B cell (primary cell): ENCODE measurements around the gene MTF1. TPM values are rescaled to one million over a fixed set of nuclear protein-coding genes. Genes with fewer than 3 reads are reported as not detected.

Source experiments
- ATAC-seq: fragments of 200-7000 bp; cut with Tn5 transposase; one replicate; pipeline ENCODE4 v1.10.0; 2021; ENCODE audit warnings: low read depth, mild to moderate bottlenecking, moderate number of reproducible peaks, moderate library complexity
- CTCF ChIA-PET: fragments of 350-600 bp; sonication (Branson Sonifier 250); formaldehyde crosslinking; loops from one replicate; lab custom pipeline; 2021; ENCODE audit warnings: antibody characterized with exemption, inconsistent platforms; lab: Charles Lee
- POLR2A ChIA-PET: fragments of 350-600 bp; sonication (Branson Sonifier 250); formaldehyde crosslinking; loops from one replicate; lab custom pipeline; 2021; ENCODE audit warnings: antibody characterized with exemption; lab: Charles Lee
- DNase-seq: peaks from one replicate; pipeline ENCODE4 v3.0.0; 2013
- H2AFZ ChIP-seq: 2 replicates; pipeline ENCODE4 v1.6.1; 2012; ENCODE audit warnings: mild to moderate bottlenecking, low read depth, low read length; ENCODE audit not compliant: insufficient read depth, poor library complexity, severe bottlenecking
- H3K27ac ChIP-seq, 2 donors: 1 replicate in 1 of 2; 2 replicates in 1 of 2; pipeline ENCODE4 v1.5.1; 2012 to 2013; ENCODE audit warnings: low read length in 2 of 2, mild to moderate bottlenecking in 2 of 2, moderate library complexity in 1 of 2
- H3K27me3 ChIP-seq, 4 experiments: fragments of 200-600 bp in 1 of 4; sonication (generic) in 1 of 4; replicated peaks in 1 of 4; 1 replicate in 2 of 4; 2 replicates in 2 of 4; pipeline versions ENCODE4 v1.6.1 to v1.7.0; 2013 to 2016; ENCODE audit warnings: low read length in 3 of 4, mild to moderate bottlenecking in 2 of 4, mixed read lengths in 1 of 4, moderate library complexity in 1 of 4; ENCODE audit not compliant: insufficient read depth in 4 of 4, control insufficient read depth in 3 of 4; ENCODE audit errors: control extremely low read depth in 1 of 4
- H3K36me3 ChIP-seq, 2 experiments: replicated peaks in 1 of 2; 1 replicate in 1 of 2; 2 replicates in 1 of 2; pipeline versions ENCODE4 v1.6.1 to v1.7.1; 2013; ENCODE audit warnings: low read length in 1 of 2; ENCODE audit not compliant: insufficient read depth in 2 of 2, control insufficient read depth in 1 of 2; ENCODE audit errors: control extremely low read depth in 1 of 2, extremely low read depth in 1 of 2
- H3K4me1 ChIP-seq, 2 donors: fragments of 200-600 bp in 1 of 2; sonication (generic) in 1 of 2; 1 replicate in 1 of 2; 2 replicates in 1 of 2; pipeline versions ENCODE4 v1.5.1 to v1.6.1; 2013 to 2017; ENCODE audit warnings: low read length in 2 of 2; ENCODE audit not compliant: control insufficient read depth in 2 of 2, insufficient read depth in 2 of 2
- H3K4me2 ChIP-seq: replicated peaks from 2 replicates; pipeline ENCODE3; 2012; ENCODE audit warnings: mild to moderate bottlenecking, low read depth, low read length; ENCODE audit not compliant: poor library complexity, severe bottlenecking
- H3K4me3 ChIP-seq, 5 experiments: fragments of 200-600 bp in 1 of 5; sonication (generic) in 1 of 5; 1 replicate in 3 of 5; 2 replicates in 2 of 5; pipeline versions ENCODE4 v1.5.1 to v1.7.0; 2011 to 2016; ENCODE audit warnings: low read length in 4 of 5, mild to moderate bottlenecking in 4 of 5, low read depth in 2 of 5, control low read depth in 1 of 5, moderate library complexity in 1 of 5; ENCODE audit not compliant: insufficient read depth in 1 of 5; ENCODE audit errors: control extremely low read depth in 1 of 5, extremely low read depth in 1 of 5
- H3K79me2 ChIP-seq: fragments of 200-600 bp; sonication (generic); one replicate; pipeline ENCODE4 v1.6.0; 2016; ENCODE audit warnings: low read length; ENCODE audit not compliant: control insufficient read depth, insufficient read depth
- H3K9ac ChIP-seq: fragments of 200-600 bp; sonication (generic); 2 replicates; pipeline ENCODE4 v1.6.1; 2017; ENCODE audit warnings: mild to moderate bottlenecking, low read length, moderate library complexity
- H3K9me3 ChIP-seq, 3 donors: one replicate each; pipeline versions ENCODE4 v1.6.1 to v1.7.1; 2013; ENCODE audit warnings: low read length in 2 of 3; ENCODE audit not compliant: control insufficient read depth in 2 of 3, insufficient read depth in 1 of 3; ENCODE audit errors: control extremely low read depth in 1 of 3
- H4K20me1 ChIP-seq: 2 replicates; pipeline ENCODE4 v1.6.0; 2012; ENCODE audit warnings: mild to moderate bottlenecking, low read length; ENCODE audit not compliant: insufficient read depth, control insufficient read depth, poor library complexity, severe bottlenecking
- H3K27ac Mint-ChIP-seq: one replicate; pipeline ENCODE4 v1.8.0; 2021; ENCODE audit warnings: mixed read lengths
- H3K27me3 Mint-ChIP-seq: one replicate; pipeline ENCODE4 v1.8.0; 2021; ENCODE audit warnings: mixed read lengths
- H3K4me1 Mint-ChIP-seq: one replicate; pipeline ENCODE4 v1.8.0; 2021; ENCODE audit warnings: mixed read lengths
- H3K4me3 Mint-ChIP-seq: one replicate; pipeline ENCODE4 v1.8.0; 2021; ENCODE audit warnings: mixed read lengths
- H3K9me3 Mint-ChIP-seq: one replicate; pipeline ENCODE4 v1.8.0; 2022; ENCODE audit warnings: mixed read lengths; ENCODE audit not compliant: insufficient read depth
- EZH2 ChIP-seq: IDR thresholded peaks from 2 replicates; pipeline ENCODE4 v1.6.1; 2012; ENCODE audit warnings: borderline replicate concordance, low read depth, mild to moderate bottlenecking, moderate library complexity, low read length; ENCODE audit not compliant: insufficient read depth, poor library complexity, severe bottlenecking
- WGBS: methylation state at CpG from one replicate; pipeline ENCODE4 v1.1.5; 2013; ENCODE audit warnings: missing lambda C conversion rate; ENCODE audit not compliant: insufficient coverage; 5-methylcytosine and 5-hydroxymethylcytosine counted together
- intact Hi-C: fragments of 100-400 bp; cut with micrococcal nuclease; formaldehyde crosslinking; loops from one replicate; pipeline ENCODE4 v1.10.0; 2022
- polyA plus RNA-seq: library from polyadenylated mRNA; depleted of rRNA; stranded (reverse); fragments of >200 nt; gene quantifications from 2 replicates; pipeline ENCODE4 v1.2.3, GENCODE V29; 2012
- total RNA-seq, 2 donors: library from RNA; stranded (reverse); fragments of 120-200 nt in 1 of 2; gene quantifications; 1 replicate in 1 of 2; 2 replicates in 1 of 2; pipeline versions ENCODE4 v1.2.3 to v1.2.4, GENCODE V29; 2013 to 2022
- TF ChIP-seq, protein P1 (sequence below): fragments of 200-600 bp; IDR thresholded peaks from one replicate; pipeline ENCODE4 v1.8.0; 2022; ENCODE audit warnings: antibody characterized with exemption, mild to moderate bottlenecking

MTF1 gene
- total and polyA plus RNA-seq, 2 donors (not counting 1 experiment from before 2014, with no cell fraction given), result 6.2 to 36.7 TPM

DNA sequence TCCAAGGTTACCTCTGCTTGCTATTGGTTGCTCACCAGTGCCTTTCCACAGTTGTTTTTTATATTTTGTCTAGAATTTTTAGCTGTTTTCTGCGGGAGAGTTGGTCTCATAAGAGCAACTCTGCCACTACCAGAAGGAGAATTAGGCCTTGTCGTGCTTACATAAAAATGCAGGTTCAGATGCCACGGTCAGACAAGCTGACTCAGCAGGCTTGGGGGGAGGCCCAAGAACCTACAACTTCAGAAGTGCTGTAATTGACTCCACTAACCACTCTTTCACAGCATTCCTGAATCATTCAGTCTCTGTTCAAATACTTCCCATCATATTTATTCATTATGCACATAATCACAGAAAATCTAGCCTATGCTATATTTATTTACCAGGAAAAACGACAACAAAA, 28.3 kb downstream of the MTF1 start:
- Histone ChIP-seq H3K9me3 (no peaks in the 10 kb centered on the region), H3K4me1 (no peaks in the 10 kb centered on the region), H3K27me3 (no peaks in the 10 kb centered on the region), H3K4me3 (no peak overlapping the region), H3K9ac (no peak overlapping the region), H3K36me3 (peaks cover 19 to 62% of the 10 kb centered on the region in 2 experiments), H3K4me2 (no peak overlapping the region), H4K20me1 (no peaks in the 10 kb centered on the region), H3K79me2 (peaks cover 5% of the 10 kb centered on the region), H2AFZ (no peak overlapping the region), H3K27ac (no peak overlapping the region)
- Mint-ChIP-seq H3K9me3 (no peaks in the 10 kb centered on the region), H3K27ac (no peak overlapping the region), H3K4me1 (no peaks in the 10 kb centered on the region), H3K27me3 (no peaks in the 10 kb centered on the region), H3K4me3 (no peak overlapping the region)
- WGBS, result 100% methylated on average over 3 of the region's 4 CpGs
- DNase-seq (no peak), ATAC-seq (no peak)
- CTCF ChIA-PET, result interaction anchor here (0.7 kb wide), 1 partner anchor 29 kb away, joined by 3 read pairs; no protein-coding TSS in a partner anchor
- POLR2A ChIA-PET, result no interaction called here
- intact Hi-C loops, result no loop called here
- no peak for TF ChIP-seq EZH2
- TF ChIP-seq, protein P1, sequence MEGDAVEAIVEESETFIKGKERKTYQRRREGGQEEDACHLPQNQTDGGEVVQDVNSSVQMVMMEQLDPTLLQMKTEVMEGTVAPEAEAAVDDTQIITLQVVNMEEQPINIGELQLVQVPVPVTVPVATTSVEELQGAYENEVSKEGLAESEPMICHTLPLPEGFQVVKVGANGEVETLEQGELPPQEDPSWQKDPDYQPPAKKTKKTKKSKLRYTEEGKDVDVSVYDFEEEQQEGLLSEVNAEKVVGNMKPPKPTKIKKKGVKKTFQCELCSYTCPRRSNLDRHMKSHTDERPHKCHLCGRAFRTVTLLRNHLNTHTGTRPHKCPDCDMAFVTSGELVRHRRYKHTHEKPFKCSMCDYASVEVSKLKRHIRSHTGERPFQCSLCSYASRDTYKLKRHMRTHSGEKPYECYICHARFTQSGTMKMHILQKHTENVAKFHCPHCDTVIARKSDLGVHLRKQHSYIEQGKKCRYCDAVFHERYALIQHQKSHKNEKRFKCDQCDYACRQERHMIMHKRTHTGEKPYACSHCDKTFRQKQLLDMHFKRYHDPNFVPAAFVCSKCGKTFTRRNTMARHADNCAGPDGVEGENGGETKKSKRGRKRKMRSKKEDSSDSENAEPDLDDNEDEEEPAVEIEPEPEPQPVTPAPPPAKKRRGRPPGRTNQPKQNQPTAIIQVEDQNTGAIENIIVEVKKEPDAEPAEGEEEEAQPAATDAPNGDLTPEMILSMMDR, result no peak

DNA sequence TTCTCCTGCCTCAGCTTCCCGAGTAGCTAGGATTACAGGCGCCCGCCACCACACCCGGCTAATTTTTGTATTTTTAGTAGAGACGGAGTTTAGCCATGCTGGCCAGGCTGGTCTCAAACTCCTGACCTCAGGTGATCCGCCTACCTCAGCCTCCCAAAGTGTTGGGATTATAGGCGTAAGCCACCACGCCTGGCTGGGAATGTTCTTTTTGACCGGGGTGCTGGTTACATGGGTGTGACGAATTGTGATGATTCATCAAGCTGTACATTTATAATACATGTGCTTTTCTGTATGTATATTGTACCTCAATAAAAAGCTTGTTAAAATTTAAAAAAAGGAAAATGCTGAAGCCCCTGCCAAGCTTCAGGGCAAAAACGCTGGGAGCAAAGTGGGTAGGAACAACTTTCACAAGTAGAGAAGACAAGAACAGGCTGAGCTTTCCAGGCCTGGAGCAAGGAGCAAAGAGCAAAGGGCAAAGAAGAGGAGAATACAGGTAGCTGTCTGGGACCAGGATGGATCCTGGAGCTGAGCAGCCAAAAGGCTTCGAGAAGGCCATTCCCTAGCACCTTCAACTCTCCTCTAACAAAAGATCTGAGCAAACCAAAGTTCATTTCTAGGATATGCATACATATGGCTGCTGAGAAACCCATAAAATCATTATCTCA, 30.9 kb downstream of the MTF1 start:
- CTCF ChIA-PET, result interaction anchor here (0.8 kb wide), 1 partner anchor 12 kb away, joined by 3 read pairs; no protein-coding TSS in a partner anchor
- no peak for TF ChIP-seq EZH2
- TF ChIP-seq, protein P1, result no peak
- H3K27me3 ChIP-seq, result no peaks in the 10 kb centered on the region

More for the DNA sequence above, 30.9 kb downstream of the MTF1 start:
- H3K4me1 Mint-ChIP-seq, result peaks cover 8% of the 10 kb centered on the region
- intact Hi-C loops, result no loop called here
- H3K27ac ChIP-seq, result no peak overlapping the region
- POLR2A ChIA-PET, result no interaction called here
- H3K27ac Mint-ChIP-seq, result no peak overlapping the region
- no peak overlapping the region for H3K4me3 ChIP-seq
- peaks cover 5 to 47% of the 10 kb centered on the region in 2 experiments for H3K36me3 ChIP-seq
- 100% methylated on average over 2 of the region's 12 CpGs for WGBS
- no peaks in the 10 kb centered on the region for H3K27me3 Mint-ChIP-seq
- H4K20me1 ChIP-seq, result no peaks in the 10 kb centered on the region
- H2AFZ ChIP-seq, result no peak overlapping the region
- no peaks in the 10 kb centered on the region for H3K9me3 ChIP-seq
- no peaks in the 10 kb centered on the region for H3K9me3 Mint-ChIP-seq
- no peak for DNase-seq
- H3K79me2 ChIP-seq, result no peaks in the 10 kb centered on the region
- no peak overlapping the region for H3K9ac ChIP-seq
- no peak overlapping the region for H3K4me3 Mint-ChIP-seq
- no peaks in the 10 kb centered on the region for H3K4me1 ChIP-seq
- no peak for ATAC-seq
- no peak overlapping the region for H3K4me2 ChIP-seq
